ENCODE results near the gene ENDOV.

ENDOV gene

DNA sequence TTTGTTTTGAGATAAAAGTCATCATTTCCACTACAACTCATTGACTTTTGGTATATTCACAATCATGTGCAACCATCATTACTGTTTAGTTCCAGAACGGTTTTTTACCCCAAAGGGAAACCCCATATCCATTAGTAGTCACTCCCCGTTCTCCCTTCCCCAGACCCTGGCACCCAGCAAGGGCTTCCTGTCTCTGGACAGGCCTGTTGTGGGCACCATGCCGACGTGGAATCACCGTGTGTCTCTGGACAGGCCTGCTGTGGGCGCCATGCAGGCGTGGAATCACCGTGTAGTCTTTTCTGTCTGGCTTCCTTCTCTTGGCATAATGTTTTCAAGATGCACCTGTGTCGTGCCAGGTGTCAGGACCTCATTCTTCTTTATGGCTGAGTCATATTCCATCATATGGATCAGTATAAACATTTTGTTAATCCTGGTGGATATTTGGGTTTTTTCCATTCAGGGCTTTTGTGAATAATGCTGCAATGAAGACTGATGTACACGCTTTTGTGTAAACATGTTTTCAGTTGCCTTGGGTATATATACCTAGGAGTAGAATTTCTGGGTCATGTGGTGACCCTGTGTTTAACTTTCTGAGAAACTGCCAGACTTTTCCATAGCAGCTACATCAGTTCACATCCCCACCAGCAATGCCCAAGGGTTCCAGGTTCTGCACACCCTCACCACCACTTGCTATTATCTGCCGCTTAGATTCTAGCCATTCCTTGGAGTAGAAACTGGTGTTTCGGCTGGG is 19.1 kb downstream of the ENDOV start:
- TF ChIP-seq CTCF (IDR thresholded peaks at IDR 0.05; ENCODE audit: low read depth, low read length), result no peak
- H3K4me3 ChIP-seq (ENCODE audit: low read depth, low read length), result no peak overlapping the region

DNA sequence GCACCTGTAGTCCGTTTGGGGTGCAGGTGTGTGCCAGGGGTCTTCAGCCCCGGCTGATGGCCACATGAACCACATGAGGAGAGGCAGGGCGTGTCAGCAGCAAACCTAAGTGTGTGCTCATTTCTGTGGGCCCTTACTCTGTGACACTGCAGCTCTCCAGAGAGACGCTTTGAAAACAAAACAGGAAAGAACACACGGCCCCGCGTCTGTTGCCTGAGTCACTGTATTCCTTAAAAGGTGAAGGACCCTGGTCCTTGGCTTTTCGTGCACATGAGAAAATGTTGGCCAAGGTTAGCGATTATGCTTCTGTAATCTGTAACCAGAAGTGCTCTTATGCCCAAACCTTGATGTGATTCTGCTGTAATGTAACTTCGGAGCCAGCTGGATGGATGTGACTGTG is 22.6 kb downstream of the ENDOV start:
- no peak for TF ChIP-seq CTCF (IDR thresholded peaks at IDR 0.05; ENCODE audit: low read depth, low read length)
- no peak overlapping the region for H3K4me3 ChIP-seq (ENCODE audit: low read depth, low read length)

- no peak for TF ChIP-seq CTCF (IDR thresholded peaks at IDR 0.05; ENCODE audit: low read depth, low read length)
- no peak overlapping the region for H3K4me3 ChIP-seq (ENCODE audit: low read depth, low read length)
Measured at GRCh38 chr17:80438806-80439205, 23.8 kb downstream of the ENDOV start.

GRCh38 chr17:80439499-80439898 is 24.5 kb downstream of the ENDOV start:
- no peak for TF ChIP-seq CTCF (IDR thresholded peaks at IDR 0.05; ENCODE audit: low read depth, low read length)
- H3K4me3 ChIP-seq (ENCODE audit: low read depth, low read length), result no peak overlapping the region

GRCh38 chr17:80441133-80441578 is 26.2 kb downstream of the ENDOV start:
- TF ChIP-seq CTCF (IDR thresholded peaks at IDR 0.05; ENCODE audit: low read depth, low read length), result no peak
- no peak overlapping the region for H3K4me3 ChIP-seq (ENCODE audit: low read depth, low read length)

- H3K4me3 ChIP-seq (ENCODE audit: low read depth, low read length), result no peak overlapping the region
- TF ChIP-seq CTCF (IDR thresholded peaks at IDR 0.05; ENCODE audit: low read depth, low read length), result no peak
Measured at GRCh38 chr17:80441598-80442322, 26.8 kb downstream of the ENDOV start.

- H3K4me3 ChIP-seq (ENCODE audit: low read depth, low read length), result no peak overlapping the region
- no peak for TF ChIP-seq CTCF (IDR thresholded peaks at IDR 0.05; ENCODE audit: low read depth, low read length)
Measured at GRCh38 chr17:80442323-80442659, 27.3 kb downstream of the ENDOV start.

Measured in WI38 (cell line).